Endothelial cell of umbilical vein (primary cell): ENCODE data around the gene FGFR4. TPM values are rescaled to one million over a fixed set of nuclear protein-coding genes. Genes with fewer than 3 reads are reported as not detected.

Source experiments
- BruUV-seq: library from RNA; stranded (reverse); fragments of 400-500 nt; replicated peaks from 2 replicates; lab custom pipeline; 2021; lab: Mats Ljungman, UMichigan
- CTCF ChIA-PET: fragments of 300-600, 350-600 bp; sonication (Branson Sonifier 250); formaldehyde crosslinking; loops from one replicate; lab custom pipeline; 2021; ENCODE audit warnings: antibody characterized with exemption, inconsistent platforms; lab: Charles Lee
- POLR2A ChIA-PET: fragments of 300-600, 350-600 bp; sonication (Branson Sonifier 250); formaldehyde crosslinking; loops from one replicate; lab custom pipeline; 2021; ENCODE audit warnings: antibody characterized with exemption, inconsistent platforms; lab: Charles Lee
- DNase-seq: peaks from one replicate; pipeline ENCODE4 v3.0.0-alpha.2; 2011; ENCODE audit warnings: low read depth, low spot score
- FAIRE-seq: peaks from 2 replicates; lab custom pipeline; 2011; peaks lifted over from hg19 to GRCh38; lab: Jason Lieb, UNC
- H2AFZ ChIP-seq: 2 replicates; pipeline ENCODE4 v1.6.0; 2012; ENCODE audit warnings: low read depth, low read length, control low read depth, inconsistent platforms
- H3K27ac ChIP-seq: 2 replicates; pipeline ENCODE4 v1.5.1; 2011; ENCODE audit warnings: low read depth, mild to moderate bottlenecking, control low read depth, low read length, moderate library complexity; ENCODE audit not compliant: insufficient read depth
- H3K27me3 ChIP-seq, 2 experiments: 2 replicates each; pipeline versions ENCODE4 v1.6.0 to v1.6.1; 2011; ENCODE audit warnings: low read length in 2 of 2, mixed read lengths in 1 of 2; ENCODE audit not compliant: control insufficient read depth in 2 of 2, insufficient read depth in 2 of 2
- H3K36me3 ChIP-seq, 2 experiments: 2 replicates in 1 of 2; 3 replicates in 1 of 2; pipeline ENCODE4 v1.5.1; 2011; ENCODE audit warnings: low read length in 2 of 2, mild to moderate bottlenecking in 1 of 2, moderate library complexity in 1 of 2; ENCODE audit not compliant: control insufficient read depth in 2 of 2, insufficient read depth in 2 of 2; ENCODE audit errors: extremely low read depth in 1 of 2
- H3K4me1 ChIP-seq: 3 replicates; pipeline ENCODE4 v1.5.1; 2011; ENCODE audit warnings: mild to moderate bottlenecking, low read length; ENCODE audit not compliant: control insufficient read depth, insufficient read depth; ENCODE audit errors: extremely low read depth
- H3K4me2 ChIP-seq: 2 replicates; pipeline ENCODE4 v1.6.1; 2011; ENCODE audit warnings: low read length, control low read depth, mixed read lengths; ENCODE audit not compliant: insufficient read depth
- H3K4me3 ChIP-seq, 3 experiments: fragments of 200-600 bp in 1 of 3; sonication (generic), shearing (Covaris generic) in 1 of 3; replicated peaks in 1 of 3; 2 replicates each; pipeline ENCODE4 v1.5.1; 2011 to 2016; ENCODE audit warnings: control low read depth in 3 of 3, low read length in 3 of 3, mild to moderate bottlenecking in 2 of 3, inconsistent platforms in 1 of 3, low read depth in 1 of 3, moderate library complexity in 1 of 3; ENCODE audit not compliant: insufficient read depth in 1 of 3
- H3K79me2 ChIP-seq: 2 replicates; pipeline ENCODE4 v1.6.0; 2012; ENCODE audit warnings: low read length, inconsistent platforms; ENCODE audit not compliant: control insufficient read depth, insufficient read depth
- H3K9ac ChIP-seq: replicated peaks from 2 replicates; pipeline ENCODE3; 2011; ENCODE audit warnings: low read length, control low read depth; ENCODE audit not compliant: insufficient read depth; ENCODE audit errors: extremely low read depth
- H3K9me1 ChIP-seq: replicated peaks from 3 replicates; pipeline ENCODE4 v1.6.0; 2011; ENCODE audit warnings: mild to moderate bottlenecking, low read length; ENCODE audit not compliant: control insufficient read depth, insufficient read depth; ENCODE audit errors: extremely low read depth
- H3K9me3 ChIP-seq: replicated peaks from 2 replicates; pipeline ENCODE4 v1.5.1; 2012; ENCODE audit warnings: low read length, inconsistent platforms; ENCODE audit not compliant: control insufficient read depth, insufficient read depth
- H4K20me1 ChIP-seq: replicated peaks from 2 replicates; pipeline ENCODE3; 2011; ENCODE audit warnings: mild to moderate bottlenecking, low read length; ENCODE audit not compliant: control insufficient read depth, insufficient read depth; ENCODE audit errors: extremely low read depth
- CTCF ChIP-seq, 2 donors: IDR thresholded peaks; 1 replicate in 1 of 2; 2 replicates in 1 of 2; pipeline ENCODE4 v1.5.1; 2011; ENCODE audit warnings: low read length in 2 of 2, mild to moderate bottlenecking in 2 of 2, moderate library complexity in 2 of 2, control low read depth in 1 of 2, inconsistent platforms in 1 of 2, low read depth in 1 of 2; ENCODE audit not compliant: insufficient read depth in 1 of 2; ENCODE audit errors: extremely low read depth in 1 of 2
- EZH2 ChIP-seq: IDR thresholded peaks from 2 replicates; pipeline ENCODE4 v1.6.1; 2012; ENCODE audit warnings: borderline replicate concordance, low read depth, mild to moderate bottlenecking, moderate library complexity, low read length, inconsistent platforms; ENCODE audit not compliant: severe bottlenecking
- FOS ChIP-seq: IDR thresholded peaks from 2 replicates; pipeline ENCODE4 v1.6.1; 2011; ENCODE audit warnings: mild to moderate bottlenecking, low read length, moderate library complexity, borderline replicate concordance; ENCODE audit not compliant: insufficient read depth
- GATA2 ChIP-seq: IDR thresholded peaks from 2 replicates; pipeline ENCODE4 v1.7.0; 2011; ENCODE audit warnings: low read depth, mild to moderate bottlenecking, moderate library complexity, mixed read lengths, low read length; ENCODE audit not compliant: insufficient read length, insufficient read depth
- JUN ChIP-seq: IDR thresholded peaks from 2 replicates; pipeline ENCODE4 v1.6.1; 2011; ENCODE audit warnings: borderline replicate concordance, low read depth; ENCODE audit not compliant: insufficient read length, insufficient read depth
- MAX ChIP-seq: IDR thresholded peaks from 2 replicates; pipeline ENCODE4 v1.6.1; 2011; ENCODE audit not compliant: insufficient read depth, insufficient read length
- MYC ChIP-seq: IDR thresholded peaks from one replicate; pipeline ENCODE4 v1.6.1; 2011; ENCODE audit warnings: mild to moderate bottlenecking, low read depth, low read length
- POLR2A ChIP-seq: IDR thresholded peaks from 2 replicates; pipeline ENCODE4 v1.6.1; 2012; ENCODE audit warnings: low read depth, mild to moderate bottlenecking, control low read depth, low read length
- POLR2AphosphoS5 ChIP-seq: IDR thresholded peaks from 2 replicates; pipeline ENCODE4 v1.6.1; 2012; ENCODE audit warnings: low read depth, mild to moderate bottlenecking, control low read depth, low read length, moderate library complexity; ENCODE audit not compliant: insufficient read depth
- dilution Hi-C: fragments of 300-500 bp; cut with MboI; formaldehyde crosslinking; loops from one replicate; pipeline ENCODE4 v1.15.0; 2019; ENCODE audit warnings: low sequenced_read_pairs; ENCODE audit not compliant: extremely low pct_ligation_motif_present
- intact Hi-C: fragments of 100-400 bp; cut with micrococcal nuclease; formaldehyde crosslinking; loops from one replicate; pipeline ENCODE4 v1.10.0; 2022
- polyA plus RNA-seq, 4 experiments: library from polyadenylated mRNA; depleted of rRNA in 3 of 4; stranded (reverse) in 3 of 4; unstranded in 1 of 4; fragments of >200 nt; gene quantifications; 2 replicates each; pipeline versions ENCODE4 v1.2.1 to v1.2.3, GENCODE V29; 2011 to 2012; ENCODE audit warnings: missing spikeins in 1 of 4
- total RNA-seq: library from RNA; stranded (reverse); gene quantifications from 2 replicates; pipeline ENCODE4 v1.2.3, GENCODE V29; 2021

Gene FGFR4
- total and polyA plus RNA-seq, 2 donors (not counting 3 experiments of a cell fraction or from before 2014, with no cell fraction given) = 1.9 to 2.9 TPM

GRCh38 chr5:177036921-177037320 is 49.8 kb upstream of the FGFR4 start:
- ChIA-PET POLR2A (no interaction called here), CTCF (no interaction called here)
- Histone ChIP-seq H3K27ac (no peak overlapping the region), H3K9me1 (no peaks in the 10 kb centered on the region), H3K9me3 (no peaks in the 10 kb centered on the region), H2AFZ (no peak overlapping the region), H3K4me2 (no peak overlapping the region), H3K36me3 (peaks cover 0 to 4% of the 10 kb centered on the region in 2 experiments), H3K79me2 (peaks cover 13% of the 10 kb centered on the region), H3K4me3 (no peak overlapping the region), H4K20me1 (no peaks in the 10 kb centered on the region), H3K4me1 (no peaks in the 10 kb centered on the region), H3K9ac (no peak overlapping the region), H3K27me3 (no peaks in the 10 kb centered on the region)
- BruUV-seq = no TSS peak
- DNase-seq = no peak
- no peak for FAIRE-seq
- intact Hi-C loops (no loop called here), dilution Hi-C loops (no loop called here)
- TF ChIP-seq JUN (no peak), FOS (no peak), CTCF (IDR thresholded peaks at IDR 0.05; ENCODE audit: extremely low read depth in 1 of 2, insufficient read depth in 1 of 2, low read depth in 1 of 2, low read length in 2 of 2) (no peak), MYC (no peak), EZH2 (no peak), MAX (no peak), GATA2 (no peak), POLR2AphosphoS5 (no peak), POLR2A (no peak)
